SJSA1 (cell line): Measurements from ENCODE around the gene HOXB13. TPM values are rescaled to one million over a fixed set of nuclear protein-coding genes. Genes with fewer than 3 reads are reported as not detected.

Source experiments
- DNase-seq, 2 experiments: peaks; one replicate each; pipeline ENCODE4 v3.0.0-alpha.2; 2015 to 2020; ENCODE audit warnings: low spot score in 2 of 2, low read depth in 1 of 2
- H3K27ac ChIP-seq: fragments of 250-450 bp; sonication (Bioruptor Pico); 2 replicates; pipeline ENCODE4 v1.5.1; 2020; ENCODE audit warnings: mild to moderate bottlenecking, moderate library complexity
- H3K27me3 ChIP-seq: fragments of 250-450 bp; sonication (Bioruptor Pico); replicated peaks from 2 replicates; pipeline ENCODE4 v1.5.1; 2020; ENCODE audit warnings: mild to moderate bottlenecking, moderate library complexity
- H3K36me3 ChIP-seq: fragments of 250-450 bp; sonication (Bioruptor Pico); 2 replicates; pipeline ENCODE4 v1.5.1; 2020; ENCODE audit warnings: mild to moderate bottlenecking
- H3K4me1 ChIP-seq: fragments of 250-450 bp; sonication (Bioruptor Pico); replicated peaks from 2 replicates; pipeline ENCODE4 v1.6.1; 2021; ENCODE audit warnings: mild to moderate bottlenecking
- H3K4me3 ChIP-seq: fragments of 250-450 bp; sonication (Bioruptor Pico); 2 replicates; pipeline ENCODE4 v1.5.1; 2020; ENCODE audit warnings: mild to moderate bottlenecking
- H3K9me3 ChIP-seq: fragments of 250-450 bp; sonication (Bioruptor Pico); replicated peaks from 2 replicates; pipeline ENCODE4 v1.5.1; 2020; ENCODE audit warnings: mild to moderate bottlenecking
- total RNA-seq: library from RNA; depleted of rRNA; stranded (reverse); fragments of >200 nt; shearing (Covaris generic); gene quantifications from 2 replicates; pipeline ENCODE4 v1.2.3, GENCODE V29; 2014; rRNA removed

HOXB13 gene
- total RNA-seq, 1 experiment from 2014 or later: not detected

GRCh38 chr17:48678141-48678971 is 50.2 kb downstream of the HOXB13 start:
- Histone ChIP-seq H3K27ac (no peak overlapping the region), H3K36me3 (no peaks in the 10 kb centered on the region), H3K27me3 (peaks cover 42% of the 10 kb centered on the region), H3K4me1 (no peaks in the 10 kb centered on the region), H3K9me3 (no peaks in the 10 kb centered on the region), H3K4me3 (no peak overlapping the region)
- DNase-seq: peak; percentile 60 to 63

GRCh38 chr17:48676963-48677558 is 51.5 kb downstream of the HOXB13 start:
- H3K4me3 ChIP-seq: no peak overlapping the region
- H3K27me3 ChIP-seq: peaks cover 45% of the 10 kb centered on the region
- no peak for DNase-seq
- H3K27ac ChIP-seq: no peak overlapping the region
- H3K36me3 ChIP-seq: no peaks in the 10 kb centered on the region
- H3K4me1 ChIP-seq: no peaks in the 10 kb centered on the region
- no peaks in the 10 kb centered on the region for H3K9me3 ChIP-seq

Other genes starting within 250 kb of the HOXB13 start
- not detected in 2 replicates for gene HOXB1, start 197.7 kb downstream of the HOXB13 start, total RNA-seq
- 4.2 and 10.5 TPM in 2 replicates for gene HOXB2, start 183.6 kb downstream of the HOXB13 start, total RNA-seq
- gene HOXB4, start 150.4 kb downstream of the HOXB13 start, total RNA-seq: 1.2 and 3.2 TPM in 2 replicates
- 1.4 and 5.2 TPM in 2 replicates for gene HOXB3, start 138.5 kb downstream of the HOXB13 start, total RNA-seq
- gene HOXB5, start 135.0 kb downstream of the HOXB13 start, total RNA-seq: 0.05 and 1.2 TPM in 2 replicates
- gene HOXB6, start 123.8 kb downstream of the HOXB13 start, total RNA-seq: 4.8 and 7.1 TPM in 2 replicates
- gene HOXB7, start 117.7 kb downstream of the HOXB13 start, total RNA-seq: 23.0 and 28.4 TPM in 2 replicates
- gene HOXB8, start 113.5 kb downstream of the HOXB13 start, total RNA-seq: not detected in 2 replicates
- gene HOXB9, start 102.4 kb downstream of the HOXB13 start, total RNA-seq: 0.11 TPM in 1 of 2 replicates, not detected in the other
- not detected in 2 replicates for gene PRAC1, start 6.2 kb downstream of the HOXB13 start, total RNA-seq
- not detected in 2 replicates for gene PRAC2, start 5.6 kb downstream of the HOXB13 start, total RNA-seq
- not detected in 2 replicates for gene TTLL6, start 88.5 kb upstream of the HOXB13 start, total RNA-seq
- 48.4 and 55.1 TPM in 2 replicates for gene CALCOCO2, start 102.3 kb upstream of the HOXB13 start, total RNA-seq
- gene ATP5MC1, start 164.0 kb upstream of the HOXB13 start, total RNA-seq: 212 and 215 TPM in 2 replicates
- 109 and 119 TPM in 2 replicates for gene UBE2Z, start 179.7 kb upstream of the HOXB13 start, total RNA-seq
- gene SNF8, start 216.1 kb upstream of the HOXB13 start, total RNA-seq: 212 and 238 TPM in 2 replicates
- gene GIP, start 239.8 kb upstream of the HOXB13 start, total RNA-seq: not detected in 2 replicates